ENCODE data around the gene C21orf58.

The C21orf58 gene

DNA sequence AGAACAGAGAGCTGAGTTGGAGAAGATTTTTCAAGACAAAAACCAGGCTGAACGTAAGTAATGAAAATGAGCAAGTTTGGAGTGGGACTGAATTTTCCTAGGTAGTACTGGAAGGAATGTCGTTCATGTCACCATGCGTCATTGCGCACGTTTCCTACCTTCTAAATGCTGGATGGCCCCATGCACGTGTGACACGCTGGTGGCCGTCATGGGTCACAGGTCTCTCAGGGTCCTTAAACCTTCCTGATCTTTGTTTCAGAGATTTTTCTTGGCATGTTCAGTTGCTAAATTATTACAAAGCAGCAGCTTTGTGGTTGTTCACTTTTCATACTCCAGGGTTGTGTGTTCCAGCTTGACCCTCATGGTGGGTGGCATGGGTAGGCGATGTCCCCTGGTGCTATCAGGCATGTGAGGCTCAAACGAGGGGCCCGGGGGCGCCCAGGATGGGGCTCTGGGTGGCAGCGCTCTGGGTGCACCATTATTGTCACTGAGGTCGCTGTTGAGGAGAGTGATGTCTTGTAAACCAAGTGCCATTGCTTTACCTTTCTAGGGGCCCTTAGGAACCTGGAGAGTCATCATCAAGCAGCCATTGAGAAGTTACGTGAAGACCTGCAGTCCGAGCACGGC, 25.6 kb upstream of the C21orf58 start:
- in situ Hi-C loops (cut with MboI; ENCODE audit: low pct_unique_long_range_greater_than_20kb, low sequenced_read_pairs, unreplicated experiment): no loop called here
- TF ChIP-seq, protein P1, sequence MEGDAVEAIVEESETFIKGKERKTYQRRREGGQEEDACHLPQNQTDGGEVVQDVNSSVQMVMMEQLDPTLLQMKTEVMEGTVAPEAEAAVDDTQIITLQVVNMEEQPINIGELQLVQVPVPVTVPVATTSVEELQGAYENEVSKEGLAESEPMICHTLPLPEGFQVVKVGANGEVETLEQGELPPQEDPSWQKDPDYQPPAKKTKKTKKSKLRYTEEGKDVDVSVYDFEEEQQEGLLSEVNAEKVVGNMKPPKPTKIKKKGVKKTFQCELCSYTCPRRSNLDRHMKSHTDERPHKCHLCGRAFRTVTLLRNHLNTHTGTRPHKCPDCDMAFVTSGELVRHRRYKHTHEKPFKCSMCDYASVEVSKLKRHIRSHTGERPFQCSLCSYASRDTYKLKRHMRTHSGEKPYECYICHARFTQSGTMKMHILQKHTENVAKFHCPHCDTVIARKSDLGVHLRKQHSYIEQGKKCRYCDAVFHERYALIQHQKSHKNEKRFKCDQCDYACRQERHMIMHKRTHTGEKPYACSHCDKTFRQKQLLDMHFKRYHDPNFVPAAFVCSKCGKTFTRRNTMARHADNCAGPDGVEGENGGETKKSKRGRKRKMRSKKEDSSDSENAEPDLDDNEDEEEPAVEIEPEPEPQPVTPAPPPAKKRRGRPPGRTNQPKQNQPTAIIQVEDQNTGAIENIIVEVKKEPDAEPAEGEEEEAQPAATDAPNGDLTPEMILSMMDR (IDR thresholded peaks at IDR 0.05; ENCODE audit: extremely low read depth, insufficient read depth, missing control alignments): no peak
- no peak for DNase-seq (ENCODE audit: low spot score)

DNA sequence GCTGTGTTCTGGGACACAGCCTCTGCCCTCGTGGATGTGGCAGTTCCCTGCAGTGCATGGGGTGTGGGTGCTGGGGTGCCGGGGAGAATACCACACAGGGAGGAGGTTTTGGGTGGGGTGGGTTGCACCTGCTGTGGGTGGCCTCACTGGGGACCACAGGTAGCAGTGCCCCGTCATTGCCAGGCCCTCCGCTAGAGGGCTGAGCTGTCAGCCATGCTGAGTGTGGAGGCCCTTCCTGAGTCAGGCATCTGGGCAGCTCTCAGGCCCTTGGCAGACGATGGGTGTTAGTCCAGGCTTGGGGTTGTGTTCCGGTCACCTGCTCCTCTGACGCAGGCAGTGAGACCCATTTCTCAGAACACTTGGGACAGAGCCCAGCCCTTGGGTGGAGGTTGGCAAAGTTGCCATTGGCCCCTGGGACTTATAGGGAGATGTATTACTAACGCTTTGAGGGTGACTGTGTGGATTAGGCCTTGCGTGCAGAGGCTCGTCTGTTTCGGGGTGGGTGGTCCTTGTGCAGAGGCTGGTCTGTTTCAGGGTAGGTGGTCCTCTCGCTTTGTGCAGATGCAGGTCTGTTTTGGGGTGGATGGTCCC, 24.2 kb upstream of the C21orf58 start:
- TF ChIP-seq, protein P1 (IDR thresholded peaks at IDR 0.05; ENCODE audit: extremely low read depth, insufficient read depth, missing control alignments): no peak
- DNase-seq (ENCODE audit: low spot score): no peak
- in situ Hi-C loops (cut with MboI; ENCODE audit: low pct_unique_long_range_greater_than_20kb, low sequenced_read_pairs, unreplicated experiment): no loop called here

GRCh38 chr21:46347203-46347550, 23.5 kb upstream of the C21orf58 start:
- TF ChIP-seq, protein P1 (IDR thresholded peaks at IDR 0.05; ENCODE audit: extremely low read depth, insufficient read depth, missing control alignments): no peak
- DNase-seq (ENCODE audit: low spot score): no peak
- in situ Hi-C loops (cut with MboI; ENCODE audit: low pct_unique_long_range_greater_than_20kb, low sequenced_read_pairs, unreplicated experiment): no loop called here

GRCh38 chr21:46346296-46347202, 22.9 kb upstream of the C21orf58 start:
- TF ChIP-seq, protein P1 (IDR thresholded peaks at IDR 0.05; ENCODE audit: extremely low read depth, insufficient read depth, missing control alignments): no peak

DNA sequence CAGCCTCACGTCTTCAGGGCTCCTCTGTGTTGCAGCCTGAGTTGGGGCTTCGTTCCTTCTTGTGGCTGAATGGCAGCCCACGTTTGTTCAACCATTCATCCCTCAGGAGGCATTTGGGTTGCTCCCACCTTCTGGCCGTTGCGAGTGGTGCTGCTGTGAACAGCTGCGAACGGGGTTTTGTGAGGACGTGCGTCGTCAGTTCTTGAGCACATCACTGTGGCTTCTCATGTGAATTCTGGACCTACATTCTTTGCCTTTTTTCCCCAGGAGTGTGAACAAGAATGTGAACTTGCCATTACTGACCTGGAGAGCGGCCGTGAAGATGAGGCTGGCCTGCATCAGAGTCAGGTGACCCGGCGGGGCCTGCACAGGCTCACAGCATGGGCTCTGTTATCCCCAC, 22.2 kb upstream of the C21orf58 start:
- in situ Hi-C loops (cut with MboI; ENCODE audit: low pct_unique_long_range_greater_than_20kb, low sequenced_read_pairs, unreplicated experiment): no loop called here
- TF ChIP-seq, protein P1 (IDR thresholded peaks at IDR 0.05; ENCODE audit: extremely low read depth, insufficient read depth, missing control alignments): no peak
- DNase-seq (ENCODE audit: low spot score): no peak

More at GRCh38 chr21:46346296-46347202, 22.9 kb upstream of the C21orf58 start:
- DNase-seq (ENCODE audit: low spot score): no peak
- in situ Hi-C loops (cut with MboI; ENCODE audit: low pct_unique_long_range_greater_than_20kb, low sequenced_read_pairs, unreplicated experiment): no loop called here

- in situ Hi-C loops (cut with MboI; ENCODE audit: low pct_unique_long_range_greater_than_20kb, low sequenced_read_pairs, unreplicated experiment): no loop called here
- TF ChIP-seq, protein P1 (IDR thresholded peaks at IDR 0.05; ENCODE audit: extremely low read depth, insufficient read depth, missing control alignments): no peak
- DNase-seq (ENCODE audit: low spot score): no peak
Measured at GRCh38 chr21:46344219-46344915, 20.7 kb upstream of the C21orf58 start.

Measured in GM13977 (cell line).